Panc1 (cell line): ENCODE results near the gene AVL9. TPM values are rescaled to one million over a fixed set of nuclear protein-coding genes. Genes with fewer than 3 reads are reported as not detected.

ENCODE experiments used
- ATAC-seq: fragments of 200-7000 bp; cut with Tn5 transposase; 2 replicates; pipeline ENCODE4 v1.9.1; 2020; ENCODE audit warnings: mild to moderate bottlenecking, moderate library complexity
- BruUV-seq: library from RNA; stranded (reverse); fragments of 400-500 nt; replicated peaks from 2 replicates; lab custom pipeline; 2021; lab: Mats Ljungman, UMichigan
- CTCF ChIA-PET: fragments of 300-600 bp; sonication (Branson Sonifier 250); formaldehyde crosslinking; loops from one replicate; lab custom pipeline; 2022; ENCODE audit warnings: antibody characterized with exemption; lab: Charles Lee
- POLR2A ChIA-PET: fragments of 300-600 bp; sonication (Branson Sonifier 250); formaldehyde crosslinking; loops from one replicate; lab custom pipeline; 2022; ENCODE audit warnings: antibody characterized with exemption; lab: Charles Lee
- DNase-seq: peaks from one replicate; pipeline ENCODE4 v3.0.0-alpha.2; 2010; ENCODE audit warnings: low read depth, low spot score
- H3K27ac ChIP-seq: 2 replicates; pipeline ENCODE4 v1.5.1; 2011; ENCODE audit warnings: mild to moderate bottlenecking, low read length, inconsistent platforms
- H3K27me3 ChIP-seq: fragments of 200-500 bp; sonication (Bioruptor generic); 2 replicates; pipeline ENCODE4 v1.6.0; 2014; ENCODE audit warnings: low read length, inconsistent platforms; ENCODE audit not compliant: control insufficient read depth, insufficient read depth
- H3K36me3 ChIP-seq: fragments of 200-500 bp; sonication (Bioruptor generic); 2 replicates; pipeline ENCODE4 v1.5.1; 2014; ENCODE audit warnings: inconsistent platforms, mild to moderate bottlenecking, low read length, moderate library complexity; ENCODE audit not compliant: control insufficient read depth, insufficient read depth
- H3K4me1 ChIP-seq: 2 replicates; pipeline ENCODE4 v1.5.1; 2011; ENCODE audit warnings: inconsistent platforms, mild to moderate bottlenecking, low read length, moderate library complexity; ENCODE audit not compliant: control insufficient read depth, insufficient read depth
- H3K4me3 ChIP-seq, 2 experiments: 2 replicates each; pipeline ENCODE4 v1.5.1; 2011 to 2012; ENCODE audit warnings: low read depth in 2 of 2, low read length in 2 of 2, mild to moderate bottlenecking in 2 of 2, inconsistent platforms in 1 of 2, moderate library complexity in 1 of 2
- H3K9me3 ChIP-seq: fragments of 200-500 bp; sonication (Bioruptor generic); 2 replicates; pipeline ENCODE4 v1.5.1; 2014; ENCODE audit warnings: low read depth, mild to moderate bottlenecking, inconsistent platforms, low read length, moderate library complexity; ENCODE audit not compliant: control insufficient read depth, insufficient read depth
- POLR2AphosphoS5 ChIP-seq: IDR thresholded peaks from 2 replicates; pipeline ENCODE4 v1.6.1; 2012; ENCODE audit warnings: mild to moderate bottlenecking, low read depth, low read length, moderate library complexity
- REST ChIP-seq, 2 experiments: IDR thresholded peaks; 2 replicates each; pipeline ENCODE4 v1.6.1; 2011 to 2012; ENCODE audit warnings: low read depth in 2 of 2, control low read depth in 1 of 2, low read length in 1 of 2, mild to moderate bottlenecking in 1 of 2, moderate library complexity in 1 of 2; ENCODE audit not compliant: insufficient read depth in 1 of 2
- SIN3A ChIP-seq: IDR thresholded peaks from 2 replicates; pipeline ENCODE4 v1.6.1; 2012; ENCODE audit warnings: low read depth, mild to moderate bottlenecking, low read length, moderate library complexity, borderline replicate concordance; ENCODE audit not compliant: insufficient read depth
- TCF7L2 ChIP-seq: IDR thresholded peaks from 2 replicates; pipeline ENCODE4 v1.6.1; 2011; ENCODE audit warnings: mild to moderate bottlenecking, low read depth, low read length, inconsistent platforms
- in situ Hi-C: cut with HindIII; loops from 2 replicates; pipeline ENCODE4 v1.10.0; 2016; ENCODE audit warnings: low sequenced_read_pairs, low pct_unique_long_range_greater_than_20kb
- intact Hi-C: fragments of 100-400 bp; cut with micrococcal nuclease; formaldehyde crosslinking; loops from one replicate; pipeline ENCODE4 v1.10.0; 2022; ENCODE audit not compliant: unreplicated experiment
- total RNA-seq: library from RNA; stranded (reverse); gene quantifications from one replicate; pipeline ENCODE4 v1.2.1, GENCODE V29; 2021; ENCODE audit not compliant: unreplicated experiment
- TF ChIP-seq, protein P1 (sequence below): fragments of 450-650 bp; IDR thresholded peaks from 2 replicates; pipeline ENCODE4 v1.5.1; 2017; ENCODE audit warnings: mild to moderate bottlenecking

The AVL9 gene
- total RNA-seq, 1 experiment from 2014 or later = 66.6 TPM

DNA sequence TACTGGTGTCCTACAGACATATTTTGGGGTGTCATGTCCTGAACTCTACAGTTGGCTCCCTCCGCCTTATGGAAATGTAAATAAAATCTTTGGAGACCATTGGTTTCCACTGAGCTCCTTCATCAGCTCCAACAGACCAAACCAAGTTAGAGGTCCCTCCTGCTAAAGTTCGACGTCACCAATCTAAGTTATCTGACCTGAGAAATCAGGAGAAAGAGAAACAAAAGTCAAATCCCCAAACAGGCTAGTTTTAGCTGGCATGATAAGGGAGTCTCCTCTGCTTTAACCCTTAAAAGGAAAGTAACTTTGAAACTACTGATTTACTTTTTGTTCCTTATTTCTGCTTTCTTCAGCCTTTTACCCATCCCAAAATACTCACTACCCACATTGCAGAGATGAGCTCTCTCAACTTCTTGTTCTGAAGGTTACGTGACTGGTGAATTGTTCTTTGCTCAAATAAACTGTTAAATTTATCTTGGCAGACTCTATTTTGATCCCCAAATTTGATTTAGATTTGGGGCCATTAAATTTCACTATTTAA is 39.9 kb downstream of the AVL9 start:
- BruUV-seq = no TSS peak
- H3K27me3 ChIP-seq = no peaks in the 10 kb centered on the region
- DNase-seq (no peak), ATAC-seq (no peak)
- no peaks in the 10 kb centered on the region for H3K9me3 ChIP-seq
- ChIA-PET CTCF (no interaction called here), POLR2A (interaction anchor here (0.9 kb wide), 1 partner anchor 40 kb away, joined by 3 read pairs; the partner anchor contains the start of gene AVL9)
- no peaks in the 10 kb centered on the region for H3K4me1 ChIP-seq
- no peaks in the 10 kb centered on the region for H3K36me3 ChIP-seq
- in situ Hi-C loops (no loop called here), intact Hi-C loops (no loop called here)
- H3K27ac ChIP-seq = no peak overlapping the region
- TF ChIP-seq POLR2AphosphoS5 (no peak), SIN3A (no peak)
- H3K4me3 ChIP-seq = no peak overlapping the region

GRCh38 chr7:32536016-32536415 is 40.7 kb downstream of the AVL9 start:
- Histone ChIP-seq H3K4me3 (no peak overlapping the region), H3K4me1 (no peaks in the 10 kb centered on the region), H3K9me3 (no peaks in the 10 kb centered on the region), H3K27me3 (no peaks in the 10 kb centered on the region), H3K36me3 (no peaks in the 10 kb centered on the region), H3K27ac (no peak overlapping the region)
- no TSS peak for BruUV-seq
- POLR2A ChIA-PET = interaction anchor here (0.9 kb wide), 1 partner anchor 41 kb away, joined by 3 read pairs; the partner anchor contains the start of gene AVL9
- in situ Hi-C loops = no loop called here
- TF ChIP-seq SIN3A = no peak
- TF ChIP-seq POLR2AphosphoS5 = no peak
- TF ChIP-seq REST (IDR thresholded peaks at IDR 0.05; ENCODE audit: insufficient read depth in 1 of 2, low read depth in 2 of 2, low read length in 1 of 2) = no peak
- TF ChIP-seq TCF7L2 = no peak
- TF ChIP-seq, protein P1, sequence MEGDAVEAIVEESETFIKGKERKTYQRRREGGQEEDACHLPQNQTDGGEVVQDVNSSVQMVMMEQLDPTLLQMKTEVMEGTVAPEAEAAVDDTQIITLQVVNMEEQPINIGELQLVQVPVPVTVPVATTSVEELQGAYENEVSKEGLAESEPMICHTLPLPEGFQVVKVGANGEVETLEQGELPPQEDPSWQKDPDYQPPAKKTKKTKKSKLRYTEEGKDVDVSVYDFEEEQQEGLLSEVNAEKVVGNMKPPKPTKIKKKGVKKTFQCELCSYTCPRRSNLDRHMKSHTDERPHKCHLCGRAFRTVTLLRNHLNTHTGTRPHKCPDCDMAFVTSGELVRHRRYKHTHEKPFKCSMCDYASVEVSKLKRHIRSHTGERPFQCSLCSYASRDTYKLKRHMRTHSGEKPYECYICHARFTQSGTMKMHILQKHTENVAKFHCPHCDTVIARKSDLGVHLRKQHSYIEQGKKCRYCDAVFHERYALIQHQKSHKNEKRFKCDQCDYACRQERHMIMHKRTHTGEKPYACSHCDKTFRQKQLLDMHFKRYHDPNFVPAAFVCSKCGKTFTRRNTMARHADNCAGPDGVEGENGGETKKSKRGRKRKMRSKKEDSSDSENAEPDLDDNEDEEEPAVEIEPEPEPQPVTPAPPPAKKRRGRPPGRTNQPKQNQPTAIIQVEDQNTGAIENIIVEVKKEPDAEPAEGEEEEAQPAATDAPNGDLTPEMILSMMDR = no peak
- DNase-seq (no peak), ATAC-seq (no peak)
- intact Hi-C loops = no loop called here
- CTCF ChIA-PET = no interaction called here

DNA sequence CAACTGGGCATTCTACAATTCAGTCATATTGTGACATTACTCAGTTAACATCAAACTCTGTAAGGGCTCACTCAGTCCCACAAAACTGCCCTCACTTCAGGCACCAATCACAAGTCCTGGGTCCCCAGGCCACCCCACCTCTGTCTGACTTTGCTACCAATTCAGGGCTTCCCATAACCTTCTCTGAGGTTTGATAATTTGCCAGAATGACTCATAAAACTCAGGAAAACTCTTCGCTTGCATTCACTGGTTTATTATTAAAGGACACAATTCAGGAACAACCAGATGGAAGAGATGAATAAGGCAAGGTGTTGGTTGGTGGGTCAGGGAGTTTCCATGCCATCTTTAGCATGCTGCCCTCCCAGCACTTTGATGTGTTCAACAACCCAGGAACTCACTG is 41.3 kb downstream of the AVL9 start:
- BruUV-seq = no TSS peak
- H3K27me3 ChIP-seq = no peaks in the 10 kb centered on the region
- no peaks in the 10 kb centered on the region for H3K36me3 ChIP-seq
- H3K9me3 ChIP-seq = no peaks in the 10 kb centered on the region
- POLR2A ChIA-PET = no interaction called here
- H3K4me1 ChIP-seq = no peaks in the 10 kb centered on the region
- H3K4me3 ChIP-seq = no peak overlapping the region
- in situ Hi-C loops = no loop called here
- no peak for TF ChIP-seq TCF7L2
- no peak for DNase-seq
- no peak overlapping the region for H3K27ac ChIP-seq
- ATAC-seq = no peak
- CTCF ChIA-PET = no interaction called here
- intact Hi-C loops = no loop called here
